HepG2 (cell line): ENCODE results near the gene FAM20C.

Experiments used
- EZH2 ChIP-seq: conservative IDR thresholded peaks from 2 replicates; pipeline ENCODE4 v1.6.1; 2012; ENCODE audit warnings: mild to moderate bottlenecking, low read depth, low read length, moderate library complexity
- HDAC6 ChIP-seq: fragments of 200-600 bp; sonication (generic); IDR thresholded peaks from 2 replicates; pipeline ENCODE4 v1.7.0; 2017; ENCODE audit warnings: mild to moderate bottlenecking, antibody characterized with exemption, low read length, low read depth
- POLR2A ChIP-seq, 2 experiments: IDR thresholded peaks; 2 replicates each; pipeline ENCODE4 v1.6.1; 2011; ENCODE audit warnings: low read depth in 2 of 2, low read length in 2 of 2, mild to moderate bottlenecking in 1 of 2, moderate library complexity in 1 of 2; ENCODE audit not compliant: insufficient read depth in 1 of 2
- RAD51 ChIP-seq: fragments of 450-650 bp; IDR thresholded peaks from 2 replicates; pipeline ENCODE4 v1.6.1; 2016; ENCODE audit warnings: borderline replicate concordance
- ZNF10 ChIP-seq: sonication (generic); formaldehyde crosslinking; IDR thresholded peaks from 2 replicates; pipeline ENCODE4 v1.4.0; 2020; ENCODE audit warnings: mild to moderate bottlenecking, low read depth, missing genetic modification reagents, borderline replicate concordance
- TF ChIP-seq, protein P1 (sequence below): sonication (generic); formaldehyde crosslinking; IDR thresholded peaks from 2 replicates; pipeline ENCODE4 v1.5.0; 2020; ENCODE audit warnings: mild to moderate bottlenecking, missing genetic modification reagents, moderate library complexity

DNA sequence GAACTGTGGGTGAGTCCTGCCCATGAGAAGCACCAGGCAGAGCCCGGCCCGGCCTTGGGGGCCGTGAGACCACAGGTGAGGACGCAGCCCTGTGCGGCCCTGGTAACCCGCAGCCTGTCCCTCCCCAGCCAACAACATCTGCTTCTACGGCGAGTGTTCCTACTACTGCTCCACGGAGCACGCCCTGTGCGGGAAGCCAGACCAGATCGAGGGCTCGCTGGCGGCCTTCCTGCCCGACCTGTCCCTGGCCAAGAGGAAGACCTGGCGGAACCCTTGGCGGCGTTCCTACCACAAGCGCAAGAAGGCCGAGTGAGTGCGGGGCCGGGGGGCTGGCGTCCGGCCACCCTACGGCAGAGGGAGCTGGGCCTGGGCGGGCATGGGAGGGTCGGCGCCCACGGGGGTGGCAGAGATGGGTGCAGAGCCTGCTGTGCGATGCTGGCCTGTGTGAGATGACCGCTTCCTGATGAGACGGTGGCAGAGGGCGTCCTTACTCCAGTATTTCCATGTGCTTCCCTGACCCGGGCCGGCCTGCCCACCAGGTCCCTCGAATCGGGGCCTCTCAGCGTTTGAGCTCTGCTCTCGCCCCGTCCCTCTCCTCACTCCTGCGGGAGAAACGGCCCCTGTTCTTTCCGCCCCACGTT, 63.5 kb downstream of the FAM20C start:
- TF ChIP-seq ZNF10 (no peak), EZH2 (no peak), POLR2A (IDR thresholded peaks at IDR 0.05; ENCODE audit: insufficient read depth in 1 of 2, low read depth in 2 of 2, low read length in 2 of 2) (no peak), RAD51 (no peak), HDAC6 (no peak)
- TF ChIP-seq, protein P1, sequence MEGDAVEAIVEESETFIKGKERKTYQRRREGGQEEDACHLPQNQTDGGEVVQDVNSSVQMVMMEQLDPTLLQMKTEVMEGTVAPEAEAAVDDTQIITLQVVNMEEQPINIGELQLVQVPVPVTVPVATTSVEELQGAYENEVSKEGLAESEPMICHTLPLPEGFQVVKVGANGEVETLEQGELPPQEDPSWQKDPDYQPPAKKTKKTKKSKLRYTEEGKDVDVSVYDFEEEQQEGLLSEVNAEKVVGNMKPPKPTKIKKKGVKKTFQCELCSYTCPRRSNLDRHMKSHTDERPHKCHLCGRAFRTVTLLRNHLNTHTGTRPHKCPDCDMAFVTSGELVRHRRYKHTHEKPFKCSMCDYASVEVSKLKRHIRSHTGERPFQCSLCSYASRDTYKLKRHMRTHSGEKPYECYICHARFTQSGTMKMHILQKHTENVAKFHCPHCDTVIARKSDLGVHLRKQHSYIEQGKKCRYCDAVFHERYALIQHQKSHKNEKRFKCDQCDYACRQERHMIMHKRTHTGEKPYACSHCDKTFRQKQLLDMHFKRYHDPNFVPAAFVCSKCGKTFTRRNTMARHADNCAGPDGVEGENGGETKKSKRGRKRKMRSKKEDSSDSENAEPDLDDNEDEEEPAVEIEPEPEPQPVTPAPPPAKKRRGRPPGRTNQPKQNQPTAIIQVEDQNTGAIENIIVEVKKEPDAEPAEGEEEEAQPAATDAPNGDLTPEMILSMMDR (CRISPR knock-in tag) = no peak
